K562 (cell line): ENCODE measurements around the gene OFD1. TPM values are rescaled to one million over a fixed set of nuclear protein-coding genes. Genes with fewer than 3 reads are reported as not detected.

Source experiments
- ASH1L ChIP-seq: fragments of 450-650 bp; IDR thresholded peaks from 2 replicates; pipeline ENCODE4 v1.6.1; 2018; ENCODE audit warnings: borderline replicate concordance, mild to moderate bottlenecking, low read depth; ENCODE audit not compliant: partially characterized antibody
- CBX5 ChIP-seq: IDR thresholded peaks from 2 replicates; pipeline ENCODE4 v1.6.1; 2014; ENCODE audit warnings: low read depth, borderline replicate concordance
- CHD2 ChIP-seq: IDR thresholded peaks from 2 replicates; pipeline ENCODE4 v1.6.1; 2011; ENCODE audit warnings: low read depth, low read length
- FOSL1 ChIP-seq: fragments of 200-800 bp; sonication (Bioruptor generic); conservative IDR thresholded peaks from 2 replicates; pipeline ENCODE4 v1.6.1; 2016; ENCODE audit warnings: missing genetic modification characterization, missing compliant biosample characterization
- FUS ChIP-seq: fragments of 200-400 bp; formaldehyde crosslinking; optimal IDR thresholded peaks from 2 replicates; pipeline ENCODE3; 2017; ENCODE audit warnings: low read depth, low read length
- KAT7 ChIP-seq: sonication (generic); formaldehyde crosslinking; IDR thresholded peaks from 2 replicates; pipeline ENCODE4 v1.8.0; 2022; ENCODE audit warnings: missing genetic modification reagents, mild to moderate bottlenecking, borderline replicate concordance
- LCOR ChIP-seq: sonication (generic); formaldehyde crosslinking; IDR thresholded peaks from 2 replicates; pipeline ENCODE4 v1.8.0; 2022; ENCODE audit warnings: mild to moderate bottlenecking, missing genetic modification reagents
- MTA1 ChIP-seq: fragments of 450-650 bp; IDR thresholded peaks from 2 replicates; pipeline ENCODE4 v1.6.1; 2017; ENCODE audit warnings: borderline replicate concordance
- POLR2G ChIP-seq: fragments of 200-400 bp; formaldehyde crosslinking; IDR thresholded peaks from 2 replicates; pipeline ENCODE4 v1.6.1; 2017; ENCODE audit warnings: low read depth, mild to moderate bottlenecking, antibody characterized with exemption, low read length, moderate library complexity
- RAD51 ChIP-seq: fragments of 450-650 bp; IDR thresholded peaks from 2 replicates; pipeline ENCODE4 v1.7.1; 2016; ENCODE audit warnings: low read depth, mild to moderate bottlenecking, borderline replicate concordance
- ZFX ChIP-seq: sonication (generic); formaldehyde crosslinking; IDR thresholded peaks from 2 replicates; pipeline ENCODE4 v1.8.0; 2022; ENCODE audit warnings: mild to moderate bottlenecking, missing genetic modification reagents, moderate library complexity
- polyA plus RNA-seq, 8 experiments: library from polyadenylated mRNA; depleted of rRNA in 4 of 8; stranded (reverse) in 5 of 8; unstranded in 3 of 8; fragments of >200 nt; fragmentation: Nextera tagmentation in 2 of 8; fragmentation: Illumina TruSeq in 1 of 8; extraction: Ambion mirVana in 2 of 8; extraction: Trizol in 1 of 8; gene quantifications; 2 replicates each; pipeline versions ENCODE4 v1.2.1 to v1.2.3, GENCODE V29; 2011 to 2014; ENCODE audit warnings: inconsistent platforms in 1 of 8, missing spikeins in 1 of 8
- total RNA-seq, 7 experiments: library from RNA; depleted of rRNA in 6 of 7; stranded (reverse); fragments of >200 nt in 6 of 7; fragmentation: Illumina TruSeq in 2 of 7; extraction: Trizol in 2 of 7; gene quantifications; 2 replicates each; pipeline versions ENCODE4 v1.2.1 to v1.2.3, GENCODE V29; 2011 to 2021; ENCODE audit warnings: low replicate concordance in 1 of 7
- TF ChIP-seq, protein P1 (sequence below): fragments of 450-650 bp; IDR thresholded peaks from 2 replicates; pipeline ENCODE4 v1.6.1; 2017; ENCODE audit warnings: antibody characterized with exemption, mild to moderate bottlenecking
- TF ChIP-seq, protein P2 (sequence below): sonication (generic); formaldehyde crosslinking; IDR thresholded peaks from 2 replicates; pipeline ENCODE4 v1.8.0; 2022; ENCODE audit warnings: missing genetic modification reagents, mild to moderate bottlenecking, moderate library complexity, borderline replicate concordance
- TF ChIP-seq, protein P3 (sequence below): fragments of 450-650 bp; IDR thresholded peaks from 2 replicates; pipeline ENCODE4 v1.6.1; 2018; ENCODE audit not compliant: partially characterized antibody
- TF ChIP-seq, protein P4 (sequence below): sonication (generic); formaldehyde crosslinking; IDR thresholded peaks from 2 replicates; pipeline ENCODE4 v1.8.0; 2022; ENCODE audit warnings: mild to moderate bottlenecking, missing genetic modification reagents, borderline replicate concordance

OFD1 gene
- total and polyA plus RNA-seq, 9 of the 15 experiments (the other 6 are each of a cell fraction or from before 2014, with no cell fraction given) = 22.0 to 49.1 (median 30.2) TPM

- TF ChIP-seq, protein P1, sequence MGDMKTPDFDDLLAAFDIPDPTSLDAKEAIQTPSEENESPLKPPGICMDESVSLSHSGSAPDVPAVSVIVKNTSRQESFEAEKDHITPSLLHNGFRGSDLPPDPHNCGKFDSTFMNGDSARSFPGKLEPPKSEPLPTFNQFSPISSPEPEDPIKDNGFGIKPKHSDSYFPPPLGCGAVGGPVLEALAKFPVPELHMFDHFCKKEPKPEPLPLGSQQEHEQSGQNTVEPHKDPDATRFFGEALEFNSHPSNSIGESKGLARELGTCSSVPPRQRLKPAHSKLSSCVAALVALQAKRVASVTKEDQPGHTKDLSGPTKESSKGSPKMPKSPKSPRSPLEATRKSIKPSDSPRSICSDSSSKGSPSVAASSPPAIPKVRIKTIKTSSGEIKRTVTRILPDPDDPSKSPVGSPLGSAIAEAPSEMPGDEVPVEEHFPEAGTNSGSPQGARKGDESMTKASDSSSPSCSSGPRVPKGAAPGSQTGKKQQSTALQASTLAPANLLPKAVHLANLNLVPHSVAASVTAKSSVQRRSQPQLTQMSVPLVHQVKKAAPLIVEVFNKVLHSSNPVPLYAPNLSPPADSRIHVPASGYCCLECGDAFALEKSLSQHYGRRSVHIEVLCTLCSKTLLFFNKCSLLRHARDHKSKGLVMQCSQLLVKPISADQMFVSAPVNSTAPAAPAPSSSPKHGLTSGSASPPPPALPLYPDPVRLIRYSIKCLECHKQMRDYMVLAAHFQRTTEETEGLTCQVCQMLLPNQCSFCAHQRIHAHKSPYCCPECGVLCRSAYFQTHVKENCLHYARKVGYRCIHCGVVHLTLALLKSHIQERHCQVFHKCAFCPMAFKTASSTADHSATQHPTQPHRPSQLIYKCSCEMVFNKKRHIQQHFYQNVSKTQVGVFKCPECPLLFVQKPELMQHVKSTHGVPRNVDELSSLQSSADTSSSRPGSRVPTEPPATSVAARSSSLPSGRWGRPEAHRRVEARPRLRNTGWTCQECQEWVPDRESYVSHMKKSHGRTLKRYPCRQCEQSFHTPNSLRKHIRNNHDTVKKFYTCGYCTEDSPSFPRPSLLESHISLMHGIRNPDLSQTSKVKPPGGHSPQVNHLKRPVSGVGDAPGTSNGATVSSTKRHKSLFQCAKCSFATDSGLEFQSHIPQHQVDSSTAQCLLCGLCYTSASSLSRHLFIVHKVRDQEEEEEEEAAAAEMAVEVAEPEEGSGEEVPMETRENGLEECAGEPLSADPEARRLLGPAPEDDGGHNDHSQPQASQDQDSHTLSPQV = peak; percentile 46; the same call in 1 of the 2 replicates
- peak; percentile 72; the same call in 1 of the 2 replicates for TF ChIP-seq LCOR
- TF ChIP-seq POLR2G = peak; percentile 95
- no peak for TF ChIP-seq FUS
- TF ChIP-seq, protein P2, sequence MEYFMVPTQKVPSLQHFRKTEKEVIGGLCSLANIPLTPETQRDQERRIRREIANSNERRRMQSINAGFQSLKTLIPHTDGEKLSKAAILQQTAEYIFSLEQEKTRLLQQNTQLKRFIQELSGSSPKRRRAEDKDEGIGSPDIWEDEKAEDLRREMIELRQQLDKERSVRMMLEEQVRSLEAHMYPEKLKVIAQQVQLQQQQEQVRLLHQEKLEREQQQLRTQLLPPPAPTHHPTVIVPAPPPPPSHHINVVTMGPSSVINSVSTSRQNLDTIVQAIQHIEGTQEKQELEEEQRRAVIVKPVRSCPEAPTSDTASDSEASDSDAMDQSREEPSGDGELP (CRISPR knock-in tag) = peak; percentile 63; the same call in 1 of the 2 replicates
- TF ChIP-seq, protein P3, sequence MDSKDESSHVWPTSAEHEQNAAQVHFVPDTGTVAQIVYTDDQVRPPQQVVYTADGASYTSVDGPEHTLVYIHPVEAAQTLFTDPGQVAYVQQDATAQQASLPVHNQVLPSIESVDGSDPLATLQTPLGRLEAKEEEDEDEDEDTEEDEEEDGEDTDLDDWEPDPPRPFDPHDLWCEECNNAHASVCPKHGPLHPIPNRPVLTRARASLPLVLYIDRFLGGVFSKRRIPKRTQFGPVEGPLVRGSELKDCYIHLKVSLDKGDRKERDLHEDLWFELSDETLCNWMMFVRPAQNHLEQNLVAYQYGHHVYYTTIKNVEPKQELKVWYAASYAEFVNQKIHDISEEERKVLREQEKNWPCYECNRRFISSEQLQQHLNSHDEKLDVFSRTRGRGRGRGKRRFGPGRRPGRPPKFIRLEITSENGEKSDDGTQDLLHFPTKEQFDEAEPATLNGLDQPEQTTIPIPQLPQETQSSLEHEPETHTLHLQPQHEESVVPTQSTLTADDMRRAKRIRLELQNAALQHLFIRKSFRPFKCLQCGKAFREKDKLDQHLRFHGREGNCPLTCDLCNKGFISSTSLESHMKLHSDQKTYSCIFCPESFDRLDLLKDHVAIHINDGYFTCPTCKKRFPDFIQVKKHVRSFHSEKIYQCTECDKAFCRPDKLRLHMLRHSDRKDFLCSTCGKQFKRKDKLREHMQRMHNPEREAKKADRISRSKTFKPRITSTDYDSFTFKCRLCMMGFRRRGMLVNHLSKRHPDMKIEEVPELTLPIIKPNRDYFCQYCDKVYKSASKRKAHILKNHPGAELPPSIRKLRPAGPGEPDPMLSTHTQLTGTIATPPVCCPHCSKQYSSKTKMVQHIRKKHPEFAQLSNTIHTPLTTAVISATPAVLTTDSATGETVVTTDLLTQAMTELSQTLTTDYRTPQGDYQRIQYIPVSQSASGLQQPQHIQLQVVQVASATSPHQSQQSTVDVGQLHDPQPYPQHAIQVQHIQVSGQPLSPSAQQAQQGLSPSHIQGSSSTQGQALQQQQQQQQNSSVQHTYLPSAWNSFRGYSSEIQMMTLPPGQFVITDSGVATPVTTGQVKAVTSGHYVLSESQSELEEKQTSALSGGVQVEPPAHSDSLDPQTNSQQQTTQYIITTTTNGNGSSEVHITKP = no peak
- no peak for TF ChIP-seq RAD51
- TF ChIP-seq KAT7 (CRISPR knock-in tag) = 0 out of 2 replicates have a peak, but pooled peaks have one; percentile 15
- TF ChIP-seq MTA1 = peak; percentile 52; the same call in 1 of the 2 replicates
- peak; percentile 75 for TF ChIP-seq ZFX (CRISPR knock-in tag)
- TF ChIP-seq FOSL1 (tag) = no peak
- TF ChIP-seq CBX5 = 0 out of 2 replicates have a peak, but pooled peaks have one; percentile 7
- TF ChIP-seq, protein P4, sequence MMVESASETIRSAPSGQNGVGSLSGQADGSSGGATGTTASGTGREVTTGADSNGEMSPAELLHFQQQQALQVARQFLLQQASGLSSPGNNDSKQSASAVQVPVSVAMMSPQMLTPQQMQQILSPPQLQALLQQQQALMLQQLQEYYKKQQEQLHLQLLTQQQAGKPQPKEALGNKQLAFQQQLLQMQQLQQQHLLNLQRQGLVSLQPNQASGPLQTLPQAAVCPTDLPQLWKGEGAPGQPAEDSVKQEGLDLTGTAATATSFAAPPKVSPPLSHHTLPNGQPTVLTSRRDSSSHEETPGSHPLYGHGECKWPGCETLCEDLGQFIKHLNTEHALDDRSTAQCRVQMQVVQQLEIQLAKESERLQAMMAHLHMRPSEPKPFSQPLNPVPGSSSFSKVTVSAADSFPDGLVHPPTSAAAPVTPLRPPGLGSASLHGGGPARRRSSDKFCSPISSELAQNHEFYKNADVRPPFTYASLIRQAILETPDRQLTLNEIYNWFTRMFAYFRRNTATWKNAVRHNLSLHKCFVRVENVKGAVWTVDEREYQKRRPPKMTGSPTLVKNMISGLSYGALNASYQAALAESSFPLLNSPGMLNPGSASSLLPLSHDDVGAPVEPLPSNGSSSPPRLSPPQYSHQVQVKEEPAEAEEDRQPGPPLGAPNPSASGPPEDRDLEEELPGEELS (CRISPR knock-in tag) = no peak
- TF ChIP-seq ASH1L = no peak
- peak; percentile 99 for TF ChIP-seq CHD2
These were observed at the start of gene OFD1, which contains the start of gene TRAPPC2 (continued) for GRCh38 chrX:13734278-13735172.
